Lung (tissue), 12 donors: ENCODE results near the gene NAP1L1. TPM values are rescaled to one million over a fixed set of nuclear protein-coding genes. Genes with fewer than 3 reads are reported as not detected.

ENCODE experiments used
- ATAC-seq: fragments of 200-7000 bp; cut with Tn5 transposase; one replicate; pipeline ENCODE4 v1.9.1; 2020; ENCODE audit warnings: moderate number of reproducible peaks; ENCODE audit not compliant: insufficient read depth, low FRiP score
- DNase-seq, 3 donors: peaks; one replicate each; pipeline ENCODE4 v3.0.0-alpha.2; 2013 to 2017
- H3K27ac ChIP-seq, 2 donors: one replicate each; pipeline ENCODE4 v1.5.1; 2013; ENCODE audit warnings: mild to moderate bottlenecking in 2 of 2, moderate library complexity in 2 of 2, control low read depth in 1 of 2, inconsistent platforms in 1 of 2, low read depth in 1 of 2, low read length in 1 of 2
- H3K27me3 ChIP-seq, 3 donors: one replicate each; pipeline ENCODE4 v1.5.1; 2013; ENCODE audit warnings: low read length in 2 of 3; ENCODE audit not compliant: control insufficient read depth in 3 of 3, insufficient read depth in 3 of 3
- H3K36me3 ChIP-seq, 4 donors: one replicate each; pipeline ENCODE4 v1.5.1; 2013; ENCODE audit warnings: low read length in 4 of 4, mild to moderate bottlenecking in 1 of 4, moderate library complexity in 1 of 4; ENCODE audit not compliant: control insufficient read depth in 4 of 4, insufficient read depth in 4 of 4
- H3K4me1 ChIP-seq, 5 donors: one replicate each; pipeline ENCODE4 v1.5.1; 2013; ENCODE audit warnings: low read length in 5 of 5, mild to moderate bottlenecking in 2 of 5, moderate library complexity in 1 of 5; ENCODE audit not compliant: control insufficient read depth in 5 of 5, insufficient read depth in 5 of 5
- H3K4me3 ChIP-seq: one replicate; pipeline ENCODE4 v1.5.1; 2013; ENCODE audit warnings: mild to moderate bottlenecking, control low read depth, moderate library complexity
- H3K9ac ChIP-seq, 2 donors: one replicate each; pipeline ENCODE4 v1.5.1; 2013; ENCODE audit warnings: low read length in 2 of 2, control low read depth in 1 of 2; ENCODE audit not compliant: insufficient read depth in 1 of 2
- H3K9me3 ChIP-seq, 4 donors: one replicate each; pipeline ENCODE4 v1.5.1; 2013; ENCODE audit warnings: low read length in 3 of 4, mild to moderate bottlenecking in 1 of 4, moderate library complexity in 1 of 4; ENCODE audit not compliant: control insufficient read depth in 4 of 4, insufficient read depth in 3 of 4
- CTCF ChIP-seq: IDR thresholded peaks from 2 replicates; pipeline ENCODE4 v1.5.1; 2012; ENCODE audit warnings: mild to moderate bottlenecking; ENCODE audit errors: control extremely low read depth, extremely low read depth
- WGBS, 2 donors: extraction: QIAGEN DNeasy Blood & Tissue Kit; methylation state at CpG; one replicate each; pipeline ENCODE4 v1.1.7; 2013; 5-methylcytosine and 5-hydroxymethylcytosine counted together
- polyA plus RNA-seq, 2 donors: library from polyadenylated mRNA; stranded (reverse); fragments of 200-250 nt; gene quantifications; one replicate each; pipeline ENCODE4 v1.2.1, GENCODE V29; 2013
- total RNA-seq, 2 donors: library from RNA; depleted of rRNA in 1 of 2; stranded (reverse); fragments of >200 nt in 1 of 2; gene quantifications; one replicate each; pipeline ENCODE4 v1.2.1, GENCODE V29; 2014 to 2021
- donor health status: control.
- donor health status: control.
- donor health status: Bipolar disorder and iron deficiency.
- donor health status: healthy.
- donor health status: DM: yes; HTN: yes; CAD: no.

The NAP1L1 gene
- total and polyA plus RNA-seq, 4 donors = 268 to 515 (median 322) TPM

GRCh38 chr12:76018672-76019071 is 65.8 kb downstream of the NAP1L1 start:
- Histone ChIP-seq H3K4me3 (no peak overlapping the region), H3K27me3 (no peaks in the 10 kb centered on the region), H3K27ac (no peak overlapping the region), H3K4me1 (peaks cover 0 to 21% (median 7%) of the 10 kb centered on the region in 5 donors), H3K36me3 (no peaks in the 10 kb centered on the region), H3K9ac (no peak overlapping the region), H3K9me3 (no peaks in the 10 kb centered on the region)
- no peak for TF ChIP-seq CTCF
- WGBS, 2 donors = 70 to 84% methylated on average over 1 of the region's 1 CpG
- ATAC-seq (peak; percentile 39), DNase-seq (peak in 1 of 3 donors; percentile 50)

DNA sequence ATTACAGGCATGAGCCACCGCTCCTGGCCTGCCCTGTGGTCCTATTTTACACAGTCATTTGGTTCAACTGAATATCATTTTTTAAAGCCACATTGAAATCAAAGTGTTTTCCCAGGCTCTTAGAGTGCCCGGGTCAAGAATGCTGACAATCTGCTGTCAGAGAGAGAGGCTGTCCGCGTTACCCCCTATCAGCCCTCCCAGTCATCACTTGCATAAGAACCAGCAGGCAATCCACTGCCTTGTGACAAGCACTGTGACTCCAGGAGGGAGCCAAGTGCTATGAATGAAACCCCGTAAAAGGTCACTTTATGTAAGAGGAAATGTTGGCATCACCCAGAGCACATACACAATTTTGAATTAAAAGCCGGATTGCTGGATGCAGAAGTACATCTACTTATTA is 66.4 kb downstream of the NAP1L1 start:
- H3K27me3 ChIP-seq = no peaks in the 10 kb centered on the region
- no peak overlapping the region for H3K4me3 ChIP-seq
- no peak overlapping the region for H3K27ac ChIP-seq
- H3K9me3 ChIP-seq = no peaks in the 10 kb centered on the region
- DNase-seq (peak; percentile 39 to 64 (median 49)), ATAC-seq (peak; percentile 55)
- peaks cover 0 to 21% (median 7%) of the 10 kb centered on the region in 5 donors for H3K4me1 ChIP-seq
- H3K36me3 ChIP-seq = no peaks in the 10 kb centered on the region
- no peak for TF ChIP-seq CTCF
- WGBS, 2 donors = 41% methylated on average over 6 of the region's 6 CpGs
- no peak overlapping the region for H3K9ac ChIP-seq

- no peak overlapping the region for H3K4me3 ChIP-seq
- ATAC-seq = no peak
- no peak overlapping the region for H3K27ac ChIP-seq
- peaks cover 0 to 11% (median 4%) of the 10 kb centered on the region in 5 donors for H3K4me1 ChIP-seq
- no peaks in the 10 kb centered on the region for H3K27me3 ChIP-seq
- H3K9ac ChIP-seq = no peak overlapping the region
- no peak for DNase-seq
- no peak for TF ChIP-seq CTCF
- 88% methylated on average over 8 of the region's 8 CpGs for WGBS, 2 donors
- H3K36me3 ChIP-seq = no peaks in the 10 kb centered on the region
- H3K9me3 ChIP-seq = no peaks in the 10 kb centered on the region
Measured at GRCh38 chr12:76014007-76014406, 70.5 kb downstream of the NAP1L1 start.

- no peak for TF ChIP-seq CTCF
- H3K27ac ChIP-seq = no peak overlapping the region
- H3K36me3 ChIP-seq = no peaks in the 10 kb centered on the region
- H3K9ac ChIP-seq = no peak overlapping the region
- no peaks in the 10 kb centered on the region for H3K9me3 ChIP-seq
- H3K27me3 ChIP-seq = no peaks in the 10 kb centered on the region
- DNase-seq = no peak
- WGBS, 2 donors = 95 to 98% methylated on average over 4 of the region's 4 CpGs
- H3K4me1 ChIP-seq = peaks cover 0 to 7% (median 4%) of the 10 kb centered on the region in 5 donors
- H3K4me3 ChIP-seq = no peak overlapping the region
- no peak for ATAC-seq
Measured at GRCh38 chr12:76013603-76014002, 70.9 kb downstream of the NAP1L1 start.
